HG02938 (cell line): Measurements from ENCODE around the gene TCP11.

ENCODE experiments used
- ATAC-seq: cut with Tn5 transposase; IDR thresholded peaks from one replicate; pipeline ENCODE4 v1.9.1; 2021; ENCODE audit warnings: mild to moderate bottlenecking, moderate library complexity; ENCODE audit not compliant: unreplicated experiment

TCP11 gene

GRCh38 chr6:35173427-35174087, 32.4 kb upstream of the TCP11 start:
- ATAC-seq: no peak

- ATAC-seq: no peak
These were observed 31.9 kb upstream of the TCP11 start for GRCh38 chr6:35173044-35173426.

GRCh38 chr6:35170891-35171290, 29.8 kb upstream of the TCP11 start:
- no peak for ATAC-seq

GRCh38 chr6:35170166-35170565, 29.0 kb upstream of the TCP11 start:
- ATAC-seq: no peak

GRCh38 chr6:35168461-35168861, 27.3 kb upstream of the TCP11 start:
- no peak for ATAC-seq

GRCh38 chr6:35167505-35167904, 26.4 kb upstream of the TCP11 start:
- no peak for ATAC-seq

- no peak for ATAC-seq
These were observed 25.4 kb upstream of the TCP11 start for GRCh38 chr6:35166520-35166919.

GRCh38 chr6:35166116-35166515, 25.0 kb upstream of the TCP11 start:
- no peak for ATAC-seq

- ATAC-seq: no peak
These were observed 24.5 kb upstream of the TCP11 start for GRCh38 chr6:35165630-35166071.

- ATAC-seq: no peak
These were observed 23.7 kb upstream of the TCP11 start for GRCh38 chr6:35164868-35165267.

- ATAC-seq: no peak
These were observed 23.1 kb upstream of the TCP11 start for GRCh38 chr6:35164277-35164676.

GRCh38 chr6:35163836-35164235, 22.7 kb upstream of the TCP11 start:
- ATAC-seq: no peak

- no peak for ATAC-seq
These were observed 20.9 kb upstream of the TCP11 start for GRCh38 chr6:35161776-35162607.

- no peak for ATAC-seq
These were observed 20.1 kb upstream of the TCP11 start for GRCh38 chr6:35161266-35161665.

- no peak for ATAC-seq
These were observed 19.5 kb upstream of the TCP11 start for GRCh38 chr6:35160642-35161041.

- no peak for ATAC-seq
These were observed 17.4 kb upstream of the TCP11 start for GRCh38 chr6:35158520-35158919.

GRCh38 chr6:35154947-35155346, 13.8 kb upstream of the TCP11 start:
- ATAC-seq: no peak

- ATAC-seq: no peak
These were observed 13.1 kb upstream of the TCP11 start for GRCh38 chr6:35154262-35154661.

- no peak for ATAC-seq
These were observed 11.0 kb upstream of the TCP11 start for GRCh38 chr6:35152067-35152707.

GRCh38 chr6:35151466-35151865, 10.3 kb upstream of the TCP11 start:
- no peak for ATAC-seq

- ATAC-seq: no peak
These were observed 8.9 kb upstream of the TCP11 start for GRCh38 chr6:35149891-35150566.
